SK-N-MC (cell line): ENCODE data around the gene HAUS6.

Experiments
- EZH2 ChIP-seq: fragments of 200-600 bp; sonication (generic); IDR thresholded peaks from one replicate; pipeline ENCODE4 v1.6.1; 2017; ENCODE audit warnings: antibody characterized with exemption
- FOXP2 ChIP-seq: optimal IDR thresholded peaks from 2 replicates; pipeline ENCODE3; 2011; ENCODE audit warnings: mild to moderate bottlenecking, moderate library complexity; ENCODE audit not compliant: insufficient read depth; ENCODE audit errors: extremely low read length, control extremely low read depth

DNA sequence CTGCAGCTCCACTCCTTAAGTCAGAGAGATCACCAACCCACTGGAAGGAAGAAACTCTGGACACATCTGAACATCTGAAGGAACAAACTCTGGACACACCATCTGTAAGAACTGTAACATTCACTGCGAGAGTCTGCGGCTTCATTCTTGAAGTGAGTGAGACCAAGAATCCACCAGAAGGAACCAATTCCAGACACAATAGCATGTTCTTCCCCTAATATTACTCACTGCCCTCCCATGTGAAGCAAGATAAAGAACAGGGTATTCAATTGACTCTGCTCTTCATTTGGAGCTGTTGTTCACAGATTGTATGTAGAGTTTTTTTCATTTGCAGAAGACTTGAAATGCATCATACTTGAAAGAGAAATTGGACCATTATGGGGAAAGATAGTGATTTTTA lies 80.5 kb downstream of the HAUS6 start:
- TF ChIP-seq EZH2, result no peak
- TF ChIP-seq FOXP2, result no peak
